ENCODE measurements around the gene IFI35.
"Not testable (repeated sequence)": the region's sequence is repeated elsewhere in the genome, so short reads cannot be mapped to it uniquely, and the experiment has no call there.

IFI35 gene

DNA sequence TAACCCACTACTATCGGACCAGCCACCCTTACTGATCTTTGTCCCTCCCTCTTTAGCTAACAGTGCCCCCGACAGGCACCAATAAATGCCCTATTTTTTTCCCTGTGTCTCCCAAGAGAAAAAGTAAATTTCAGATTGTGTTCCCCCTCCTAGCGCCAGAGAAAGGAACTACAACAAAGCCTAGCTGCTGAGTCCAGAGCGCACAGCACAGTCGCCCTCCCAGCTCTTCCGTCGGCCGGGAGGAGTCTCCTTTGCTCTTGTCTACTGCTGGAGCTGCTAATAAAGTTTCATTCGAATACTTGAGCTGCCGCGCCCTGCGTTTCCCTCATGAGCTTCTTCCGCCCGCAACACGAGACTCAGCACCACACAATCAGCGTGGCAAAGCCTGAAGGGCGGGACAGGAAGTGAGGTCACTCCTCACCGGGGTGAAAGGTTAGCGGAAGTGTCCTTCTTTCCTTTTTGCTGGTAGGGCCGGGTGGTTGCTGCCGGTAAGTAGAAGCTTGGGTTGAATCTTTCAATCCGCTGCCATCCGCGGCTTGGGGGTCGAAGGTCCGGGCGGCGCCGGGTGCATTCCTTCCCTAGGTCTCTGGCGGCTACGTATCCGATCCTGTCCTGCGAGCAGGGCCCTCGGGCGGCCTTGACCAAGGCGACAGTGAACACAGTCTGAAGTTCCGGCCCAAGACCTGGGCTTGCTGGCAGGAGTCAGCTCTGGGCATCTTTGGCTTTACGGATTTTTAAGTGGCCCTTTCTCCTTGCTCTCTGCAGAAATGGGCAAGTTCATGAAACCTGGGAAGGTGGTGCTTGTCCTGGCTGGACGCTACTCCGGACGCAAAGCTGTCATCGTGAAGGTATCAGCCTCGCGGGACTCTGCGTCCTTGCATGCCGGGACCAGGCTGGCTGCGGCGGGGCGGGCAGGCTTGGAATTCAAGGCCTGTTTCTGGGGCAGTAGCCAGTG, 8.3 kb upstream of the IFI35 start, which contains the start of gene RPL27:
TSS of gene RPL27 (plus strand) at position 436 of the 955 bp plus-strand sequence. CDS start at position 768, 332 bp downstream.
- DNase-seq (ENCODE audit: low read depth) = peak; percentile 100

DNA sequence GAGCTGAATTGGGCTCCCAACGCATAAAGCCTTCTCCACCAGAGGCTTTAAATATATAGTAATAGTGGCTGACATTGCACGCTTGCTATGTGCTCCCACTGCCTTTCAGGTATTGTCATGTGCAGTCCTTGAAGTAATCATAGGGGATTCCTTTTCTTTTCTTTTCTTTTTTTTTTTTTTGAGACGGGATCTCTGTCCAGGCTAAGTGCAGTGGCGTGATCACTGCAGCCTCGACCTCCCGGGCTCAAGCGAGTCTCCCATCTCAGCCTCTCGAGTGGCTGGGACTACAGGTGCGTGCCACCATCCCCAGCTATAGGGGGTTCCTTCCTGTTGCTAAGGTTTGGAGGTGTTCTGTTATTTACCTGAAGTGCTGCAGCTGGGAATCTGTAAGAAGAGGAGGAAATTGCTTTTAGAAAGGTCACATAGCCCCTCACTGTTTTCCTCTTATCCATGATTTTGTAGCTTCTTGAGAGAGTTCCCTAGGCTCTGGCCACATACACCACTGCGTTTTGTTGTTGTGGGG, 7.5 kb upstream of the IFI35 start:
- no peak for DNase-seq (ENCODE audit: low read depth)

DNA sequence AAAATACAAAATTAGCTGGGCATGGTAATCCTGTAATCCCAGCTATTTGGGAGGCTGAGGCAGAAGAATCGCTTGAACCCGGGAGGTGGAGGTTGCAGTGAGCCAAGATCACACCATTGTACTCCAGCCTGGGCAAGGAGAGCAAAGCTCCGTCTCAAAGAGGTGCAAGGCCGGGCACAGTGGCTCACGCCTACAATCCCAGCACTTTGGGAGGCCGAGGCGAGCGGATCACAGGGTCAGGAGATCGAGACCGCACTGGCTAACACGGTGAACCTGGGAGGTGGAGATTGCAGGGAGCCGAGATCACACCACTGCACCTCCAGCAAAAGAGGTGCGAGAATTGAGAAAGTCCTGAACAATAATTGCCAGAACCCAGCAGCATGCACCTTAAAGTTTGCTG, 5.7 kb upstream of the IFI35 start:
- DNase-seq (ENCODE audit: low read depth) = not testable (repeated sequence)

DNA sequence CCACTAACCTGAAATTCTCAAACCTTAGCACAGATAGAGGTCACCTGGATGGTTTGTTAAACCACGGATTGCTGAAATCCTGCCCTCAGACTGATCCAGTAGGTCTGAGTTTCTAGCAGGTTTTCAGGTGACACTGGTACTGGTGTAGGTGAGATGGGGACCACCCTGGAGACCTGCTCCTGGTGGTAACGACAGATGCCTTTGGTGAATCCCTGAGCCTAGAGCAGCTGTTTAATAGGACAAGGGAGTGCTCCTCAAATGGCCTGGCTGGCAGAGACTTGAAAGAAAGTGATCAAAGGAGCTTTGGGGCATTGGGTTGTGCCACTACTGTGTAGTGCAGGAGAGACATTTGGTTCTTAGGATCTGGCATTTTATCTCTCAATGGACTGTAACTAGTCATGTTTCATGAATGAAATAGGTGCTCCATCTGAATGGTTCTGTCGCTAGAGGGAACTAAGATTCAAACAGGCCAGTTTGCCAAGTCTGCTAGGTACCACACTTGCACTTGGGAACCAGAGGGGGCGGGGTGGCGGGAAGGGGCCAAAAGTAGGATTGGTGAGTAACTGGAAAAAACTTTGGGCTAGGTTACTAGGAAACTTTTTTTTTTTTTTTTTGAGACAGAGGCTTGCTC, 2.9 kb upstream of the IFI35 start:
- DNase-seq (ENCODE audit: low read depth) = no peak

DNA sequence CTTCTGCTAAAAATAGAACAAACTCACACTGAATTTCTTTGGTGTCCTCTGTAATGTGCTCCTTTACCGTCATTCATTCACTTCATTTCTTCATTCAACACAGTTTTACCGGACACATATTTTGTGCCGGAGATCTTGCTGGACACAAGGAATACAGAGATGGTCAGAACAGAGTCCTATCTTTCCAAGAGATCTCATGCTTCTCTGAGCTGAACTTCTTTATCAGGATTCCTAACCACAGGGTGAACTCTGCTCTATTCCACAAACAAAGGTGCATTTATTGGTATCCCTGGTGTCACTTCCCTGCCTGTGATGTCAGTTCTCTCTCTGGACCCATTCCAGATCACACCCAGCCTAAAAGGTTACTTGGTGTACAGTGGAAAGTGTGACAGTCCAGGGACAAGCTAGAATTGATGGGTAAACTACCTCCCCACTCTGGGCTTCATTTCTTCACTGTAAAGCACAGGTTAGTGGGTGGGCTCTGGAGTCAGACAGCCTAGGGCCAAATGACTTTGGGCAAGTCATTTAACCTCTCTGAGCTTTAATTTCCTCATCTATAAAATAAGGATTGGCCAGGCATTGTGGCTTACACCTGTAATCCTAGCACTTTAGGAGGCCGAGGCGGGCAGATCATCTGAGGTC, 4.2 kb downstream of the IFI35 start:
- no peak for DNase-seq (ENCODE audit: low read depth)

DNA sequence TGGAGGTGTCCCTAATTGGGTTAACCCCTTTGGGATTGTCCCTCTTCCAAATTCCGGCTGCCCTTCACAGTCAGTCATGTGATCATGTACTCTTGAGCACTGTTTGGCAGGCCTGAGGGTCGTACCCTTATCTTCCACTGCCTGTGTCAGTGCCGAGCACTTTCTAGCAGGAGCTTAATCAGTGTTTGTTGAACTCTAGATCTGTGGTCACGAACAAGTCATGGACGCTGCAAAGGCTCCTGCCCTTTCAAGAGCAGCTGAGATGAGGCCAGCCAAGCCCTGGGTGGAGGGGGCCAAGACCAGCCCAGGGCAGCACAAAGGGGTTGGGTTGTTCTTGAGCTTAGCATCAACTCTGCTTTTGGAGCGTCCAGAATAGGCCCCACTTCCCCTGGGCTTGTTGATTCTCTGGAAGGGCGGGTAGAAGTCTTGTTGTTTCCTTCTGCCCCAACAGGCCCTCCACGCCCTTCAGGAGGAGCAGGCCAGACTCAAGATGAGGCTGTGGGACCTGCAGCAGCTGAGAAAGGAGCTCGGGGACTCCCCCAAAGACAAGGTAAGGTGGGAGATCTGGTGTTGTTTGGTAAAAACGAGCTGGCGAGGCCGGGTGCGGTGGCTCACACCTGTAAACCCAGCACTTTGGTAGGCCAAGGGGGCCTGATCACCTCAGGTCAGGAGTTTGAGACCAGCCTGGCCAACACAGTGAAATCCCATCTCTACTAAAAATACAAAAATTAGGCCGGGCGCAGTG, 5.3 kb downstream of the IFI35 start:
- no peak for DNase-seq (ENCODE audit: low read depth)

DNA sequence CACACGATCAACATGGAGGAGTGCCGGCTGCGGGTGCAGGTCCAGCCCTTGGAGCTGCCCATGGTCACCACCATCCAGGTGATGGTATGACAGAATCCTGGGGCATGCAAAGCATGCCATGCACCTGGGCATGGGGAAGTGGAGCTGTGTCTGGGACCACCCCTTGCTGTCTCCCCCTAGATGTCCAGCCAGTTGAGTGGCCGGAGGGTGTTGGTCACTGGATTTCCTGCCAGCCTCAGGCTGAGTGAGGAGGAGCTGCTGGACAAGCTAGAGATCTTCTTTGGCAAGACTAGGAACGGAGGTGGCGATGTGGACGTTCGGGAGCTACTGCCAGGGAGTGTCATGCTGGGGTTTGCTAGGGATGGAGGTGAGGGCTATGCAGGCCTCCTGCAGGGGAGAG, 6.7 kb downstream of the IFI35 start:
- DNase-seq (ENCODE audit: low read depth) = no peak

DNA sequence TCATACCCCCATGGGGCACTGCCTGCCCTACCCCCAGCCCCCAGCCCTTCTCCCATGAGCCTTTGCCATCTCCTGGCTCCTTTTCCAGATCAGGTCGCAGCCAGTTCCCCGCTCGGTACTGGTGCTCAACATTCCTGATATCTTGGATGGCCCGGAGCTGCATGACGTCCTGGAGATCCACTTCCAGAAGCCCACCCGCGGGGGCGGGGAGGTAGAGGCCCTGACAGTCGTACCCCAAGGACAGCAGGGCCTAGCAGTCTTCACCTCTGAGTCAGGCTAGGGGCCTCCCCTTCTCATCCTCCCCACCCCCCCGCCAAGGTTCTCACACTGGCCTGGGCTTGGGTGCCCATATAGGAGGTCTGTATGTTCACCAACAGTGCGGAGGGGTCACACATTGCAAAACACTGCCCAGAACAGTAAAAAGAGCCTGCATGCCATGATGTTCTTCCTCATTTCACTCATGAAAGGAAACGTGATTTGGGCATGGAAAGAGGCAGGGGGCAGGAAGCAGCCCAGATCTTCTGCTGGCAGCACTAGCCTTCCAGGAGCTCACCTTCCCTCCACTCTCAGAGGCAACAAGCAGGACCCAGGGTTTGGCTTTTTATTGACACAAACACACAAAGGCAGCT, 7.5 kb downstream of the IFI35 start:
- DNase-seq (ENCODE audit: low read depth) = no peak

DNA sequence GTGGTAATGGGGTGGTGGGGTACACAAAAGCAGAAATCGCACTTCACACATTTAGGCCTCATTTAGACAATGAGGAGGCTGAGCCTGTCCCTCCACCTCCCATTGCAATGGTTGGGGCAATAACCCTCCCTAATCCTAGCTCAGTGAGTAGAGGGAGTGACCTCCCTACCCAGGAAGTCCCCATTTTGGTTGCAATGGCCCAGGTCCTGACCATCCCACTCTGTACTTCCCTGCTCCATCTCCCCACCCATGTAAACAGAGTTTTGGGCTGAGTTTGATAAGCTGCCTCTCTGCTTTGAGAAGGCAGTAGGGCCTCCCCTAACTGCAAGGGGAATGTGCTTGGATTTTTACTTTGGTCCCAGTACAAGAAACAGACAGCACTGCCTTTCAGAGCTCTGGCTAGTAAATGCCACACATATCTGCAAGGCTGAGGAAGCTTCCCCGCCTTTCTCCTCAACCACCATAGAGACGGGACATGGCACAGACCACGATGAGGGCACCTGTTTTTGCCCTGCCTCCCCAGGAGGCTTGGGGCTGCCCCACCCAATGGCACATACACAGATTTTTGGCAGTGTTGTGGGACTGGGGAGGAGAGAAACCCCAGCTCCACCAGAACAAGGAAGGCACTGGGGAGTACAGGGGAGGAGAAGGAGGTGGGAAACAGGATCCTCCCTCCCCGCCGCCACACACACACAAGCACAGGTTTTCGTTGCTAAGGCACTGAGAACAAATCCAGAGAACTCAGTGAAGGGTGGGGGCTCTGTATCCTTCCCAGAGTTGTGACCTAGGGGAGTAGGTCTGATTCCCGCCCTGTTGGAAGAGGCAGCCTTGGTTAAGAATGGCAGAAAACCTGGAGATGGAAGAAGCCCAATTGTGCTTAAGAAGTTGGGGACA, 8.3 kb downstream of the IFI35 start:
- no peak for DNase-seq (ENCODE audit: low read depth)

DNA sequence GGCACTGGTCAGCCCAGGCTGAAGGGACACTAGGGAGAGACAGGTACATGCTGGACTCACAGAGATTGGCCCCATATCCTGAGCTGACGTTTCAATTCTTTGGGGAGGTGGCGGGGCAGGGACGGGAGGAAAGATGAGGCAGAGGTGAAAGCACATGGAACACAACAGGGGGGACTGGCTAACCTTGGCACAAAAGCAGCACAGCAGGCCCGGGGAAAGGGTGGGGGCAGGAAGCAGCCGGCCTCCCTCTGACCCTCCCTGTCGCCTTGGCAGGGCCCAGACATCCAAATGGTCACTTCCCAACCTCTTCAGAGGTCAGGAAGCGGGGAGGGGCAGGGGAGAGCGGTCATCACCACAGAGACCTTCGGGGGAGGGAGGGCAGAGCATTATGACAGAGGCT, 9.0 kb downstream of the IFI35 start:
- no peak for DNase-seq (ENCODE audit: low read depth)

DNA sequence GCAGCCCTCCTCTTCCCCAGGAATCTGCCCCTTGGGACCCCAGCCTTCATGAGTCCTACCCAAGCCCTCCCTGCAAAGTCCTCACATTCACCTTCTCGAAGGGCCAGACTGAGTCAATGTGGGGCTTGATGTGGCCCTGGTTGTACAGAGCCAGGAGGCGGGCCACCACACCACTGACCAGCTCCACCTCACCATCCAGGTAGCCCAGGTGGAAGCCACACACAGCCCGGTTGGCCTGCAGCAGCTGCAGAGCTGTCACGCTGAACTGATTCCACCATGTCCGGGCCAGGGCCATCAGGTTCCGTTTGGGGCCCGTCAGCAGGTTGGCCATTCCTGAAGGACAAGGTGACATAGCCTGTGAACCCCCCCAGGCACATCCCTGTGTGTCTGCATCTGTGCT, 9.6 kb downstream of the IFI35 start:
- no peak for DNase-seq (ENCODE audit: low read depth)

DNA sequence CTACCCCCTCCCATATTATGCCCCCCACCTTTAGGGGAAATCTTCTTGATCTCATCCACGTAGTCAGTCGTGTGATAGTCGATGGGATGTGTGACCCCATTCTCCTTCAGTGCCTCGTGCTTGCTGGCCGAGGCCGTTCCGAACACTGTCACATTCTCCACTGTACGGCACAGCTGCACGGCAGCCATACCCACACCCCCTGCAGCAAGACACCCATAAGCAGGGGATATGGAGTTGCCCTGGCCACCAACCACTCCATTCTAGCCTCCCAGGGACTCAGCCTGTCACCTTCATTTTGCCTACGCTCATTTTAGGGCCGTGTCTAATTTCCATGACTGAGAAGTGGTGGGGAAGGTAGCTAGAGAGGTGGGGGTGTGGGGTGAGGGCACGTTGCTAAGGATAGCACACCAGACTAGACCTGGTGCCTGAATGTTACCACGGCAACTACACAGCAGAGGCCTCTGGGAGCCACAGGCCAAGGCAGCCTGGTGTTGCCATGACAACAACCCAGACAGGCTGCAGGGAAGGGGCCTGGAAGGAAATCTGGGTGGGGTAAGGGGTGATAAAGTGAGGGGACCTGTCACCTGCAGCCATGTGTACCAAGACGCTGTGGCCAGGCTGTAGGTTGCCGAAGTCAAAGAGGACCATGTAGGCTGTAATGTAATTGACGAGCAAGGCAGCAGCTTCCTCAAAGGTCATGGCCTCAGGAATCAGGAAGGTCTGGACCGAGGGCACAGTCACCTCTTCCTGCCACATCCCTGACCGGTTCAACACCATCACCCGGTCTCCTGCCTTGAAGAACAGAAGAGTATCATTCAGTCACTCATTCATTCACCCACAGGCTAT, 11.6 kb downstream of the IFI35 start:
- no peak for DNase-seq (ENCODE audit: low read depth)

DNA sequence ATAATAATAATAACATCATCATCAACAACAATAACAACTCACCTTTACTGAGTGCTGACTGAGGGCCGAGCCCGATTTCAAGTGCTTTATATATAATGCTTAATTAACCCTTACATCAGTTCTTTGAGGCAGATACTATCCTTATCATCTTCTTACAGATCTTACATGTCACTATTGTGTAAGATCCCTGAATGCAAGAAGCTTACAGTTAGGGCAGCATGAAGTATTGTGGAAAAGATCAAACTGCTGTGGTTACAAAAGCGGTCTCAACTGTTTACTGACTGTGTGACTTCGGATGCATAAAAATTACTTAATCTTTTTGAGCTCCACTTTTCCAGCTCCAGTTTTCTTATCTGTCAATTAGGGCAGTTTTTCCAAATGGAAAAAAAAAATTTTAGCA, 12.3 kb downstream of the IFI35 start:
- no peak for DNase-seq (ENCODE audit: low read depth)

DNA sequence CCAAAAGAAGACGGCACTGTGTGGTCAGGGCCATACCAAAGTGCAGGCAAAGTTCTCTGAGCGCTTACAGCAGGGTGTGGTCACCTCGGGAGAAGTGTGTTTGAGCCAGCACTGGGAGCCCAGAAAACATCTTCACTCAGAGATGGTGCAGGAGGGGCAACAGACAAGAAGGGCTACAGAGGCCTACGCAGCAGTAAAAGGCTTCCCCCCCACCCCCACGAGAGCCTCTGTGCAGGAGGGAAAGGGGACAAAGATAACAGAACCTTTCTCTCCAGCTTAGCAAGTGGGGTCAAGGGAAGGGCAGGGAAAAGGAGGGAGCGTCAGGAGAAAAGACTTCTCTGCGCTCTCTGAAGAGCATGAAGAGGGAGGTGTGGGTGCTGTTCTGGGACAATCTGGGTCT, 12.8 kb downstream of the IFI35 start:
- no peak for DNase-seq (ENCODE audit: low read depth)

DNA sequence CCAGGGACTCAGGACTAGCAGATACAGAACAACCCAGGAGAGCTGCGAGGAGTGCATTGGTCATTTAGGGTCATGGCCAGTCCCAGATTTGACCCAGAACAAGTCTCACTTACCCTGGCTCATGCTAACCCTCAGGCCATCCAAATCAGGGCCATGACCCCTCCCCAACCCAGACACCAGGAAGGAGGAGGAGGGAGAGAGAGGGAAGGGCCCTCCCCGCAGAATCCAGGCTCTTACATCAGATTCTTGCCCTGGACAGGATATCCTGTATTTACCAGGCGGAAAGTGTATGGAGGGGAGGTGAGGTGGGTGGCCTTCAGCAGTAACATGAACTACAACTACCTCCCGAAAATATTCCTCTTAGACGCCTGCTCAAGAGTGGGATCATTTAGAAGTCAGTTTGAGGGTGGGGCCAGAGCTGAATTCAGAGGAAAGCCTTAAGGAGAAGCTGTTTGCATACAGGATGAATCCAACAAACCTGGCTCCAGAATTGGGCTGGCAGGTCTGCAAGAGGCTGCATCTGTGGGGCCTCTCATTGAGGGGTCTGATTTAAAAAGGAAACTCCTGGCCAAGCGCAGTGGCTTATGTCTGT, 13.5 kb downstream of the IFI35 start:
- no peak for DNase-seq (ENCODE audit: low read depth)

DNA sequence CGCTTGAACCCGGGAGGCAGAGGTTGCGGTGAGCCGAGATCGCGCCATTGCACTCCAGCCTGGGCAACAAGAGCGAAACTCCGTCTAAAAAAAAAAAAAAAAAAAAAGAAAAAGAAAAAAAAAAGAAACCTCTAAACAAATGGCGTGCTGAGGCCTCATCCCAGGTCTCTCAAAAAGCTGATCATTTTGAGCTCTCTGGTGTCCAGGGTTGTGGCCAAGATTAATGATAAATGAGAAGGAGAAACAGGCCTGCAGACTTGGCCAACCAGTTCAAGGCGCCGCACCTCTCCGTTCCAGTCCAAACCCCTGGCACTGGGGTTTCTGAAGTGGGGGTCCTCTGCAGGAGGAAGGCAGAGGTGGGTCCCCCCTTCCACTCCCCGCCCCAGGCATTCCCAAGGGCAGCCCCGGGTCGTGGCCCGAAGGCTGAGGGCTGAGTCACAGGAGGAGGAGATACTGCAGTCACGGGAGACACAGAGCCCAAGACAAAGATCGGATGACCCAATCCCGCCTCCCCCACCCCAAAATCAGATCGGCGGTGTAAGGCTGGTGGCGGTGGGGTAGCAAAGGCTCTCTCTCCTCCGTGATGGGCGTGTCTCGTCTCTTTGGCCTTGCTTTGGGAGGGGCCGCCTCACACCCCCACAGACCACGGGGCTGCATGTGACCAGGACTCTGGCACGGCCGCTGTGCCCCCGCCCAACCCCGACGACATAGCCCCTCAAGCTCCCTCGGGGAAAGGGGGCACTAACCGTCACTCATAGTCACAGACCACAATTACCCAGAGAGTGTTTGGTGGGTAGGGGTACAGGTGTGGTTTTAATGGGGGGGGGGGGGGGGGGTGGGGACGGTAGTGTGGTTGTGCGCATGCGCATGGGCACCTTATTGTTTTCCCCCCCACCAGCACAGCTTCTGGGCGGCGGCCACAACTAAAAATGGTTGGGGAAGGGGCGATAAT, 14.5 kb downstream of the IFI35 start:
- DNase-seq (ENCODE audit: low read depth) = peak; percentile 75

DNA sequence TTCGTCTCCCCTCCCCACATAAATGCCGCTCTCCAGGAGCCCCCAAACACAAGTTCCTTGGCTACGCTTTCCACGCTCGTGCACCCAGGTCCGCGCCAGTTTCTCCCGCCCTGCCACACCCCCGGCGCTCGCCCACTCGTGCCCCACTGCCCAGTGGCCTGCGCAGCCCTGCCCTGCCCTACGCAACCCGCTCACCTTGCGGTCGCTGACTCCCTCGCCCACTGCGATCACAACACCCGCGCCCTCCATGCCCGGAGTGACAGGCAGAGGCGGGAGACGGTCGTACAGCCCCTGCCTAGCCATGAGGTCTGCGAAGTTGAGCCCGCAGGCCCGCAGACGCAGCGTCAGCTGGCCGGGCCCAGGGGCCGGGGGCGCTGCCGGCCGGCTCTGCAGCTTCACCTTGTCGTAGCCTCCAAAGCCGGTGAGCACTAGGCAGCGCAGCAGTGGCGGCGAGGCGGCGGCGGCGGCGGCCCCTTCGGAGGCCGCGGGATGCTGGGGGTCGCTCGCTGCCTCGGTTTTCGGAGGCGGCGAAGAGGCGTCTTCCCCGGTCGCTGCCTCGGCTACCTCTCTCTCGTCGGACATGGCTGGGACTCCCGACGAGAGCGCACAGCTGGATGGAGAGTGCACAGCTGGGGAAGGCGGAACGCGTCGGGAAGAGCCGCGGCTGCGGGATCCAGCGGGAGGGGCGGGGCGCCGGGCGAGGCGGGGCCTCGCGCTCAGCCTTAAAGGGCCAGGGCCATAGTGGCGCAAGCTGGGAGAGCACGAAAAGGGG, 15.3 kb downstream of the IFI35 start, which contains the start of gene VAT1:
TSS of gene VAT1 (minus strand) at position 645 of the 772 bp plus-strand sequence. CDS start at position 582, 63 bp downstream.
- peak; percentile 54 for DNase-seq (ENCODE audit: low read depth)
